GM21360 (cell line): ENCODE results near the gene EPC2.

ENCODE experiments used
- ATAC-seq: cut with Tn5 transposase; IDR thresholded peaks from one replicate; pipeline ENCODE4 v1.9.1; 2021; ENCODE audit warnings: mild to moderate bottlenecking, moderate library complexity; ENCODE audit not compliant: unreplicated experiment

Gene EPC2

GRCh38 chr2:148802448-148803220 is 158.1 kb downstream of the EPC2 start:
- no peak for ATAC-seq

- no peak for ATAC-seq
Observed at GRCh38 chr2:148810081-148810480, 165.5 kb downstream of the EPC2 start.

GRCh38 chr2:148812306-148812705 is 167.8 kb downstream of the EPC2 start:
- no peak for ATAC-seq

GRCh38 chr2:148813603-148814065 is 169.1 kb downstream of the EPC2 start:
- ATAC-seq, result peak; percentile 94

GRCh38 chr2:148814143-148814859 is 169.8 kb downstream of the EPC2 start:
- no peak for ATAC-seq

GRCh38 chr2:148814860-148815419 is 170.4 kb downstream of the EPC2 start:
- no peak for ATAC-seq

GRCh38 chr2:148816176-148816575 is 171.6 kb downstream of the EPC2 start:
- ATAC-seq, result no peak

GRCh38 chr2:148817210-148817708 is 172.7 kb downstream of the EPC2 start:
- no peak for ATAC-seq

- no peak for ATAC-seq
Observed at GRCh38 chr2:148819019-148819585, 174.6 kb downstream of the EPC2 start.

- ATAC-seq, result no peak
Observed at GRCh38 chr2:148824190-148824589, 179.6 kb downstream of the EPC2 start.

GRCh38 chr2:148826791-148827190 is 182.2 kb downstream of the EPC2 start:
- no peak for ATAC-seq

- ATAC-seq, result no peak
Observed at GRCh38 chr2:148828941-148829340, 184.4 kb downstream of the EPC2 start.

GRCh38 chr2:148829618-148830017 is 185.1 kb downstream of the EPC2 start:
- ATAC-seq, result no peak

GRCh38 chr2:148832637-148833036 is 188.1 kb downstream of the EPC2 start:
- ATAC-seq, result no peak
